ENCODE data around the gene PCDH17.

DNA sequence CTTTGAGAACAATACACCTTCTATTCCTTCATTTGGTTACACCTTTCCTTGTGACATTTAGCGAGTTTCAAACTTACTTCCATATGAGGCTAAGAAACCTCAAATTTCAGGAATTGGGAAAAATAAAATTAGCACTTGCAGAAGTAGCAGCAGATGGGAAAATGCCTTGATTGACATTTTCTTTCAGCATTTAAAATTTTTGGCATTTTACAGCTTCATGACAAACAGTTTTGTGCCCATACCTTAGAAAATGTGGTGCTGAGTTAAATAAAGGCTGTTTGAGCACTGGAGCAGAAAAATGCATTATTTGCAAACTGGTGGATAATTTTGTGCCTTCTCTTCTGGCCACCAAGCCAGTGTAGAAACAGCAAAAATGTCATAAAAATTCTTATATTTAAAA is 95.4 kb downstream of the PCDH17 start:
- TF ChIP-seq, protein P1, sequence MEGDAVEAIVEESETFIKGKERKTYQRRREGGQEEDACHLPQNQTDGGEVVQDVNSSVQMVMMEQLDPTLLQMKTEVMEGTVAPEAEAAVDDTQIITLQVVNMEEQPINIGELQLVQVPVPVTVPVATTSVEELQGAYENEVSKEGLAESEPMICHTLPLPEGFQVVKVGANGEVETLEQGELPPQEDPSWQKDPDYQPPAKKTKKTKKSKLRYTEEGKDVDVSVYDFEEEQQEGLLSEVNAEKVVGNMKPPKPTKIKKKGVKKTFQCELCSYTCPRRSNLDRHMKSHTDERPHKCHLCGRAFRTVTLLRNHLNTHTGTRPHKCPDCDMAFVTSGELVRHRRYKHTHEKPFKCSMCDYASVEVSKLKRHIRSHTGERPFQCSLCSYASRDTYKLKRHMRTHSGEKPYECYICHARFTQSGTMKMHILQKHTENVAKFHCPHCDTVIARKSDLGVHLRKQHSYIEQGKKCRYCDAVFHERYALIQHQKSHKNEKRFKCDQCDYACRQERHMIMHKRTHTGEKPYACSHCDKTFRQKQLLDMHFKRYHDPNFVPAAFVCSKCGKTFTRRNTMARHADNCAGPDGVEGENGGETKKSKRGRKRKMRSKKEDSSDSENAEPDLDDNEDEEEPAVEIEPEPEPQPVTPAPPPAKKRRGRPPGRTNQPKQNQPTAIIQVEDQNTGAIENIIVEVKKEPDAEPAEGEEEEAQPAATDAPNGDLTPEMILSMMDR (conservative IDR thresholded peaks at IDR 0.05) = no peak
- TF ChIP-seq EZH2 (IDR thresholded peaks at IDR 0.05; ENCODE audit: low read depth) = no peak

Data from PC-9 (cell line).